ENCODE measurements around the gene RANBP2.

The RANBP2 gene

GRCh38 chr2:108805032-108805431, 85.8 kb downstream of the RANBP2 start:
- no peak overlapping the region for H3K4me3 ChIP-seq (replicated peaks in 1 of 2; ENCODE audit: low read depth in 2 of 2, low read length in 2 of 2)
- DNase-seq (ENCODE audit: low read depth in 2 of 2), result no peak
- no peak for TF ChIP-seq CTCF (IDR thresholded peaks at IDR 0.05; ENCODE audit: low read depth, low read length)

GRCh38 chr2:108805782-108806181, 86.5 kb downstream of the RANBP2 start:
- DNase-seq (ENCODE audit: low read depth in 2 of 2), result no peak
- no peak for TF ChIP-seq CTCF (IDR thresholded peaks at IDR 0.05; ENCODE audit: low read depth, low read length)
- no peak overlapping the region for H3K4me3 ChIP-seq (replicated peaks in 1 of 2; ENCODE audit: low read depth in 2 of 2, low read length in 2 of 2)

- H3K4me3 ChIP-seq (replicated peaks in 1 of 2; ENCODE audit: low read depth in 2 of 2, low read length in 2 of 2), result no peak overlapping the region
- DNase-seq (ENCODE audit: low read depth in 2 of 2), result no peak
- no peak for TF ChIP-seq CTCF (IDR thresholded peaks at IDR 0.05; ENCODE audit: low read depth, low read length)
Observed at GRCh38 chr2:108806371-108807113, 87.3 kb downstream of the RANBP2 start.

GRCh38 chr2:108809936-108810335, 90.7 kb downstream of the RANBP2 start:
- no peak for TF ChIP-seq CTCF (IDR thresholded peaks at IDR 0.05; ENCODE audit: low read depth, low read length)
- no peak overlapping the region for H3K4me3 ChIP-seq (replicated peaks in 1 of 2; ENCODE audit: low read depth in 2 of 2, low read length in 2 of 2)
- no peak for DNase-seq (ENCODE audit: low read depth in 2 of 2)

GRCh38 chr2:108810993-108811957, 92.0 kb downstream of the RANBP2 start:
- no peak overlapping the region for H3K4me3 ChIP-seq (replicated peaks in 1 of 2; ENCODE audit: low read depth in 2 of 2, low read length in 2 of 2)
- no peak for DNase-seq (ENCODE audit: low read depth in 2 of 2)
- TF ChIP-seq CTCF (IDR thresholded peaks at IDR 0.05; ENCODE audit: low read depth, low read length), result no peak

GRCh38 chr2:108813732-108814131, 94.5 kb downstream of the RANBP2 start:
- DNase-seq (ENCODE audit: low read depth in 2 of 2), result peak in 1 of 2 donors; percentile 32
- no peak for TF ChIP-seq CTCF (IDR thresholded peaks at IDR 0.05; ENCODE audit: low read depth, low read length)

More at GRCh38 chr2:108813732-108814131, 94.5 kb downstream of the RANBP2 start:
- H3K4me3 ChIP-seq (replicated peaks in 1 of 2; ENCODE audit: low read depth in 2 of 2, low read length in 2 of 2), result no peak overlapping the region

All from cardiac fibroblast (primary cell).